Measurements from ENCODE around the gene SCN11A.

The SCN11A gene

GRCh38 chr3:39051649-39052561, at the start of gene SCN11A, which contains the start of gene WDR48:
Gene SCN11A, minus strand, starts transcription at chr3:39051944. Its CDS starts 101,582 bp downstream, at chr3:38950362.
Gene WDR48, plus strand, starts transcription at chr3:39052016. Its CDS starts 10 bp downstream, at chr3:39052026.
- H3K36me3 ChIP-seq: no peaks in the 10 kb centered on the region
- H4K20me1 ChIP-seq: peaks cover 41% of the 10 kb centered on the region
- no peak for TF ChIP-seq Cebpa-rat (IDR thresholded peaks at IDR 0.05)
- peaks cover 24% of the 10 kb centered on the region for H3K4me1 ChIP-seq
- peak within 1 kb of the TSS; percentile 92 for H3K4me2 ChIP-seq
- H3K27me3 ChIP-seq: no peaks in the 10 kb centered on the region
- H3K9me3 ChIP-seq: no peaks in the 10 kb centered on the region
- H3K27ac ChIP-seq: peak within 1 kb of the TSS; percentile 91
- H3K4me3 ChIP-seq: peak within 1 kb of the TSS; percentile 88
- H3K9ac ChIP-seq: peak within 1 kb of the TSS; percentile 88

GRCh38 chr3:39101022-39101689, 49.4 kb upstream of the SCN11A start:
- H3K27ac ChIP-seq: no peak overlapping the region
- H4K20me1 ChIP-seq: peaks cover 97% of the 10 kb centered on the region
- H3K4me1 ChIP-seq: peaks cover 19% of the 10 kb centered on the region
- H3K4me2 ChIP-seq: no peak overlapping the region
- H3K9me3 ChIP-seq: no peaks in the 10 kb centered on the region
- no peak for TF ChIP-seq Cebpa-rat (IDR thresholded peaks at IDR 0.05)
- H3K9ac ChIP-seq: no peak overlapping the region
- peaks cover 56% of the 10 kb centered on the region for H3K36me3 ChIP-seq
- no peaks in the 10 kb centered on the region for H3K27me3 ChIP-seq
- no peak overlapping the region for H3K4me3 ChIP-seq

GRCh38 chr3:39100500-39100886, 48.7 kb upstream of the SCN11A start:
- Histone ChIP-seq H3K27me3 (no peaks in the 10 kb centered on the region), H3K4me1 (peaks cover 12% of the 10 kb centered on the region), H3K4me3 (no peak overlapping the region), H3K4me2 (no peak overlapping the region), H3K9me3 (no peaks in the 10 kb centered on the region), H3K36me3 (peaks cover 62% of the 10 kb centered on the region), H3K27ac (no peak overlapping the region), H4K20me1 (peaks cover 91% of the 10 kb centered on the region), H3K9ac (no peak overlapping the region)
- TF ChIP-seq Cebpa-rat (IDR thresholded peaks at IDR 0.05): no peak

GRCh38 chr3:39099738-39100499, 48.2 kb upstream of the SCN11A start:
- no peaks in the 10 kb centered on the region for H3K9me3 ChIP-seq
- no peaks in the 10 kb centered on the region for H3K27me3 ChIP-seq
- H3K9ac ChIP-seq: no peak overlapping the region
- H3K4me2 ChIP-seq: no peak overlapping the region
- H3K36me3 ChIP-seq: peaks cover 68% of the 10 kb centered on the region
- TF ChIP-seq Cebpa-rat (IDR thresholded peaks at IDR 0.05): no peak
- H3K4me3 ChIP-seq: no peak overlapping the region
- H4K20me1 ChIP-seq: peaks cover 85% of the 10 kb centered on the region
- H3K4me1 ChIP-seq: peaks cover 7% of the 10 kb centered on the region
- no peak overlapping the region for H3K27ac ChIP-seq

GRCh38 chr3:39099242-39099641, 47.5 kb upstream of the SCN11A start:
- peaks cover 78% of the 10 kb centered on the region for H4K20me1 ChIP-seq
- TF ChIP-seq Cebpa-rat (IDR thresholded peaks at IDR 0.05): no peak
- no peak overlapping the region for H3K27ac ChIP-seq
- H3K27me3 ChIP-seq: no peaks in the 10 kb centered on the region
- H3K9ac ChIP-seq: no peak overlapping the region
- no peak overlapping the region for H3K4me2 ChIP-seq
- no peaks in the 10 kb centered on the region for H3K4me1 ChIP-seq
- no peak overlapping the region for H3K4me3 ChIP-seq
- no peaks in the 10 kb centered on the region for H3K9me3 ChIP-seq
- peaks cover 75% of the 10 kb centered on the region for H3K36me3 ChIP-seq

- H3K27ac ChIP-seq: no peak overlapping the region
These were observed 46.8 kb upstream of the SCN11A start for GRCh38 chr3:39098473-39099000.

GRCh38 chr3:39097716-39098472, 46.1 kb upstream of the SCN11A start:
- Histone ChIP-seq H3K4me2 (no peak overlapping the region), H3K4me1 (no peaks in the 10 kb centered on the region), H3K9ac (no peak overlapping the region), H3K4me3 (no peak overlapping the region), H4K20me1 (peaks cover 65% of the 10 kb centered on the region), H3K27me3 (no peaks in the 10 kb centered on the region), H3K9me3 (no peaks in the 10 kb centered on the region), H3K36me3 (peaks cover 88% of the 10 kb centered on the region), H3K27ac (no peak overlapping the region)
- no peak for TF ChIP-seq Cebpa-rat (IDR thresholded peaks at IDR 0.05)

More at GRCh38 chr3:39098473-39099000, 46.8 kb upstream of the SCN11A start:
- peaks cover 82% of the 10 kb centered on the region for H3K36me3 ChIP-seq
- no peaks in the 10 kb centered on the region for H3K4me1 ChIP-seq
- H3K4me3 ChIP-seq: no peak overlapping the region
- no peaks in the 10 kb centered on the region for H3K27me3 ChIP-seq
- H4K20me1 ChIP-seq: peaks cover 71% of the 10 kb centered on the region
- no peak overlapping the region for H3K9ac ChIP-seq
- H3K4me2 ChIP-seq: no peak overlapping the region
- no peak for TF ChIP-seq Cebpa-rat (IDR thresholded peaks at IDR 0.05)
- no peaks in the 10 kb centered on the region for H3K9me3 ChIP-seq

GRCh38 chr3:39096775-39097174, 45.0 kb upstream of the SCN11A start:
- TF ChIP-seq Cebpa-rat (IDR thresholded peaks at IDR 0.05): no peak
- Histone ChIP-seq H3K36me3 (peaks cover 92% of the 10 kb centered on the region), H3K27me3 (no peaks in the 10 kb centered on the region), H3K4me1 (no peaks in the 10 kb centered on the region), H3K4me2 (no peak overlapping the region), H3K4me3 (no peak overlapping the region), H3K9me3 (no peaks in the 10 kb centered on the region), H4K20me1 (peaks cover 54% of the 10 kb centered on the region), H3K27ac (no peak overlapping the region), H3K9ac (no peak overlapping the region)

GRCh38 chr3:39095778-39096177, 44.0 kb upstream of the SCN11A start:
- H3K4me1 ChIP-seq: no peaks in the 10 kb centered on the region
- no peaks in the 10 kb centered on the region for H3K27me3 ChIP-seq
- H3K4me3 ChIP-seq: no peak overlapping the region
- H3K9ac ChIP-seq: no peak overlapping the region
- H3K4me2 ChIP-seq: no peak overlapping the region
- TF ChIP-seq Cebpa-rat (IDR thresholded peaks at IDR 0.05): no peak
- H3K36me3 ChIP-seq: peaks cover 98% of the 10 kb centered on the region
- peaks cover 44% of the 10 kb centered on the region for H4K20me1 ChIP-seq
- no peak overlapping the region for H3K27ac ChIP-seq
- H3K9me3 ChIP-seq: no peaks in the 10 kb centered on the region
